Cardiac fibroblast (primary cell): ENCODE results near the gene SUN1.
"Not testable (repeated sequence)": the region's sequence is repeated elsewhere in the genome, so short reads cannot be mapped to it uniquely, and the experiment has no call there.

Source experiments
- DNase-seq, 2 donors: peaks; one replicate each; pipeline versions ENCODE4 v3.0.0 to v3.0.0-alpha.2; 2010; ENCODE audit warnings: low read depth in 2 of 2
- H3K4me3 ChIP-seq, 2 donors: replicated peaks in 1 of 2; 1 replicate in 1 of 2; 2 replicates in 1 of 2; pipeline ENCODE4 v1.5.1; 2011; ENCODE audit warnings: low read depth in 2 of 2, low read length in 2 of 2, mild to moderate bottlenecking in 2 of 2, moderate library complexity in 1 of 2
- CTCF ChIP-seq: IDR thresholded peaks from one replicate; pipeline ENCODE4 v1.5.1; 2011; ENCODE audit warnings: low read depth, mild to moderate bottlenecking, low read length, inconsistent platforms

Gene SUN1

GRCh38 chr7:871900-872537 lies 39.7 kb downstream of the SUN1 start:
- no peak for DNase-seq
- no peak for TF ChIP-seq CTCF
- H3K4me3 ChIP-seq = no peak overlapping the region

- H3K4me3 ChIP-seq, DNase-seq: not testable (repeated sequence)
These were observed 40.4 kb downstream of the SUN1 start for GRCh38 chr7:872685-873084.

- H3K4me3 ChIP-seq = no peak overlapping the region
- peak; percentile 86 to 89 for DNase-seq
- TF ChIP-seq CTCF = peak; percentile 99
These were observed 41.2 kb downstream of the SUN1 start for GRCh38 chr7:873367-874002.

GRCh38 chr7:874031-874749 lies 41.9 kb downstream of the SUN1 start:
- TF ChIP-seq CTCF = no peak
- peak in 1 of 2 donors; percentile 49 for DNase-seq
- no peak overlapping the region for H3K4me3 ChIP-seq

GRCh38 chr7:875051-875450 lies 42.8 kb downstream of the SUN1 start:
- no peak for TF ChIP-seq CTCF

GRCh38 chr7:875476-876076 lies 43.3 kb downstream of the SUN1 start:
- H3K4me3 ChIP-seq = peak overlapping the region; percentile 21 to 41
- no peak for TF ChIP-seq CTCF
- DNase-seq = no peak

More at GRCh38 chr7:875051-875450, 42.8 kb downstream of the SUN1 start:
- DNase-seq = no peak
- no peak overlapping the region for H3K4me3 ChIP-seq
